ENCODE measurements around the gene PAFAH1B2.
"Not testable (repeated sequence)": the region's sequence is repeated elsewhere in the genome, so short reads cannot be mapped to it uniquely, and the experiment has no call there.

PAFAH1B2 gene

DNA sequence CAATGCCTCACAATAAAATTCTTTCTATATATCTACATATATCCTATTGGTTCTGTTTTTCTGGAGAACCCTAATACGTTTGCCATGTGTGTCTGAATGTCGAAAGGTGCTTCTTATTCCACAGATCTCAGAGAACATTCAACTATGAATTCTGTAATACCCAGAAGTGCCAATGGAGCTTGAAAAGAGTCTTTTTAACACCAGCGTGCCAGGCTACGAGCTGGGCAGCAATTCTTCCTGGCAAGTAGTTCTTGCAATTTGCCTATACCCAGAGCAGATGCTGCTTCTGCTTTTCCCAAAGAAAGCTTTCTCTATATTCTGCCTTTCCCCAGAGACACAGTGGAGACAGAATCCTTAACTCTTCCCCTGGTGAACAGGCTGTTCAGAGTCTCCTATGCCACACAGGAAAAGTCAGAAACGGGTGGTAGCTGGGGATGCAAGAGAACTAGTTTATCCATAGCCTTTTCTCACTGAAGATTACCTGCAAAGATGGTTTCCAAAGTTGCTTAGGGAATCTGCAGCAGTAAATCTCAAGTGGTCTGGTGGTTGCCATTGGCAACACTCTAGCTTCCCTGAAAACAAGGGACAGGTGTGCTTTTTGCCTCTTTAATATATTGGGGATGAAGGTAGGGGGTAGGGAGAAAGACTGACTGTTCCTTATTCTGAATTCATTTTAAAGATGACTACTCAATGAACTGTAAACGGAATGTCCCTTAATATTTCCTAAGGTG, 16.8 kb upstream of the PAFAH1B2 start:
- no peak for DNase-seq (ENCODE audit: low read depth)

DNA sequence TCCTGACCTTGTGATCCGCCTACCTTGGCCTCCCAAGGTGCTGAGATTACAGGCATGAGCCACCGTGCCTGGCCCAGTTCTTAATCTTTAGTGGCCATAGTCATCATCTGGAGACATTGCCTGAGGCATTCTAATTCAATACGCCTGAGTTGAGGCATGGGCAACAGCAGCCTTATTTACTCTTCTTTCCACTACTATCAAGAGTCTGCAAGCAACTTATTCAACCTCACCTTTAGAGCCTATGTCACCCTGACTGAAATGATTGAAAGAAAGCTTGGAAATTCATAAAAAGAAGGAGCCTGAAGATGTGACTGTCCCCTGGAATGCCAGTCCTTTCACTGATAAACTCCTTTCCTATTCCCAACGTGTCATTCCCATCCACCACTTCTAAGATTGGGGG, 15.8 kb upstream of the PAFAH1B2 start:
- DNase-seq (ENCODE audit: low read depth) = no peak

DNA sequence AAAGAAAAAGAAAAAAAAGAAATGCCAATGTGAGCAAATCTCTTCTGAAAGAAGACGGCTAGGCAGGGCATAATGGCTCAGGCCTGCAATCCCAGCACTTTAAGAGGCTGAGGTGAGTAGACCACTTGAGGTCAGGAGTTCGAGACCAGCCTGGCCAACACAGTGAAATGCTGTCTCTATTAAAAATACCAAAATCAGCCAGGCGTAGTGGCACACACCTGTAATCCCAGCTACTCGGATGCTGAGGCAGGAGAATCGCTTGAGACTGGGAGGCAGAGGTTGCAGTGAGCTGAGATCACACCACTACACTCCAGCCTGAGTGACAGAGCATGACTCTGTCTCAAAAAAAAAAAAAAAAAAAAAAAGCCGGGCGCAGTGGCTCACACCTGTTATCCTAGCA, 13.7 kb upstream of the PAFAH1B2 start:
- DNase-seq (ENCODE audit: low read depth) = not testable (repeated sequence)

DNA sequence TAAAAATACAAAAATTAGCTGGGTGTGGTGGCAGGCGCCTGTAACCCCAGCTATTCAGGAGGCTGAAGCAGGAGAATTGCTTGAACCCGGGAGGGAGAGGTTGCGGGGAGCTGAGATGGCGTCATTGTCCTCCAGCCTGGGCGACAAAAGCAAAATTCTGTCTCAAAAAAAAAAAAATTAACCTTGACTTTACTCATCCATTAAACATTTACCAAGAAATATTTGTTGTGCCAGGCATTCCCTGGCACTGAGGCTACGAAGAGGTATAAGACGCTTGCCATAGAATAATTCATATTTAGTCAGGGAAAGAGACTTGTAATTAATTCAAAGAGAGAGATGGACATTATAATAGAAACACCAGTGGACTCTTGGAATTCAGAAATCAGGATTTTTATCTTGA, 13.2 kb upstream of the PAFAH1B2 start:
- DNase-seq (ENCODE audit: low read depth) = no peak

DNA sequence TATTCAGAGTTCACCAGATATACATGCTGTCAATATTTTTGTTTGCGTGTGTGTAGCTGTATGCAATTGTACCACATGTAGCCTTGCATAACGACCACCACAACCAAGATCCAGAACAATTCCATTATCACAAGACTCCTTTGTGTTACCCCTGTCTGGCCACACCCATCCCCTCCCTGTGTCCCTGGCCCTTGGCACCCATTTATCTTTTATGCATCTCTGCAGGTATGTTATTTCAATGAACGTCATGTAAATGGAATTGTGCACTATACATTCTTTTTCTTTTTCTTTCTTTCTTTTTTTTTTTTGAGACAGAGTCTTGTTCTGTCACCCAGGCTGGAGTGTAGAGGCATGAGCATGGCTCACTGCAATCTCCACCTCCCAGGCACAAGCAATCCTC, 9.7 kb upstream of the PAFAH1B2 start:
- no peak for DNase-seq (ENCODE audit: low read depth)

DNA sequence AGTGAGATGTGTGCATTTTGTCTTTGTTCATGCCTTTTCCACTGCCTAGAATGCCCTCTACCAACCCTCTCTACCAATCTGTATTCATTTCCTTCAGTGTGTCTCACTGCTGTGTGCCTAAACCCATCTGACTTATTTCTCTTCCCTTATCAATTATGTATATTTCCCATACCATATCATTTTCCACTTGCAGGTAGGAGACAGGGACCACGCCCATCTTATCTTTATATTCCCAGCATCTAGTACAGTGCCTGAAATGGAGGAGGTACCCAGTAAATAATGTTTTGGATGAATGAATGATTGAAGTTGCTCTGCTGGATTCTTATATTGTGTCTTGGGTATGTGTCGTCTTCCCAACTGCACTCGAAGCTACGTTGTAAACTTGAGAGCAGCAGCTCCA, 9.1 kb upstream of the PAFAH1B2 start:
- not testable (repeated sequence) for DNase-seq (ENCODE audit: low read depth)

DNA sequence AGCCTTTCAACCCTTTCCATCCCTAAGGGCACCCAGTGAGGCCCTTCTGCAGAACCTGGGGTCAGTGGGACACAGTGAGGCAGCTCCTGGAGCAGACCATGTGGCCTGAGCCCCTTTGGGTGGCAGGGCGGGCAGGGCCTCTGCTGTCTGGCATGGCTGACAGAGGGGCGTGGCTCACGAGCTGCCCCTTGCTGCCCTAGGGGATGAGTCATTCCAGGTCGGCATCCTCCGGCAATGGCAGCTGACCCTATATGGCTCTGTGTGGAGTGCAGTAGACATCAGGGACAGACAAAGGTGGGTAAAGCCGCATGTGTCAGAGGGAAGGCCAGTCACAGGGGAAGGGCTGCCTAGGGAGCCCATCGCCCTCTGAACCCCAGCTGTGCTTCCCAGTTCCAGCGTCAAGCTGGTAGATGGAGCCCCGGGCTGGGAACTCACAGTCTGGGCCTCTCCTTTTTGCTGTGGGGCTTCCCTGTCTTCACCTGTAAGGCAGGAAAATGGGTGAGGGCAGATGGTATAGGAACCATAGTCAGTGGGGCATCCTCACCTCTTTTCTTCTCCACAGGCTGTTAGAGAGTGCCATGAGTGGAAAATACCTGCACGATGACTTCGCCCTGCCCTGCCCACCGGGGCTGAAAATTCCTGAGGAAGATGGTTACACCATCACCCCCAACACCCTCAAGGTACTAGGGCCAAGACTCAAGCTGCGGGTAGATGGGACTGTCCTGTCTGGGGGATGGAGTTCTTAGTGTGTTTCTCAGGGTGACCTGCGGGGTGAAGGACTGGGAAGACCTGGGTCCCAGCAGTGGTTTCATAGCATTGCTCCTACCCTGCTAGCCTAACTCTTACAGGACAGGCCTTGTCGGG, 6.6 kb upstream of the PAFAH1B2 start:
- not testable (repeated sequence) for DNase-seq (ENCODE audit: low read depth)

DNA sequence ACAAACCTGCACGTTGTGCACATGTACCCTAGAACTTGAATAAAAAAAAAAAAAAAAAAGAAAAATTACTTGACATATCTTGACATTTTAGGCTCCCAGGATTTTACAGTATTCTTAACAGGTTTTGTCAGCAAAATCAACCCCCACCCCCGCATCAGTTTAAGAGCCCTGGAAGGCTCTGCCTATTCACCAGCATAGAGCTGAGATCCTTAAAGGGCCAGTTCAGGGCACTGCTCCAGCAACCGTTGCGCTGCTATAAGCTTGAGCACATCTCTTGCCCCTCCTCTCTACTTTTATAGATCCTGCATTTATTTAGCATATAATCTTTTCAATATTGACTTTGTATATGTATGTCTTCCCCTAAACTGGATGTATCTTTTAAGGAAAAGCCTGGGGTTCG, 697 bp upstream of the PAFAH1B2 start:
- DNase-seq (ENCODE audit: low read depth) = no peak

DNA sequence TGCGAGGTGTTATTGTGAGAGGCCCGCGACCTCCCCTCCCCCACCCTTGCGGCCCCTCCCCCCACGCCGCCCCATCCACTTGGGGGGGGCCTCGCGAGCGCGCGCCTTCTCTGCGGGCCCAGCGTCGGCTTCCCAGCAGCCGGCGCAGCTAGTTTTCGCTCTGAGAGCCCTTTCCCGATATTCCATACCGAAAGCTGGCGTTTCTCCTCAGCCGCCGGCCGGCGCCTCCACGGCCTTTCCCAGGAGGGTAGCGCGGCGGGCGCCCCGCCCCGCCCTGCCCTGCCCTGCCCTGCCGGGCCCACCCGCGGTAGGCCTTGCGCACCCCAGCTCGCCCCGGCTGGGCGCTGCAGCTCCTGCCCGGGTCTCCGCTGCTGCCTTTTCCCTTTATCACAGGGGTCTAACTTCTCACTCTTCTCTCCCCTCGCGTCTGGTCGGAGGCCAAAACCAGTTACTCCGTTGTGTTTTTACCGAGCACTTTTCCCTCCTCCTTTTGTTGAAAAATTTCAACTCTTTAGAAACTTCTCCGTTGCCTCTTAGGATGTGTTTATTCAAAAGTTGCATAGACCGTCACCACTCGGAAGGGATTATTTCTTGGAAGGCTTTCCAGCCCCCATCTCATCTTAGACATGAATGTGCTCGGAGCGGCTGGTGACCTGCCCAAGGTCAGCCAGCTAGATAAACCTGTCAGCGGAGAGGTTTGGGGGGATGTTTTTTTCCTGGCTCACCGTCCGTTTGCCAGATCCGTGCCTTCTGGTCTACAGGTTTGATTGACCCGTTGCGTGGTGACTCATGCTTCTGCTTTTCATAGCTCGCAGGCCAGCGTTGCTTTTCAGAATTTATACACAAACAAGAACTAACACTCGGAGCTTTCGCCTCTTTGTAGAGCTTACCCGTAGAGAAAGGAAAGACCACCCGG, 648 bp downstream of the PAFAH1B2 start:
- peak; percentile 42 for DNase-seq (ENCODE audit: low read depth)

DNA sequence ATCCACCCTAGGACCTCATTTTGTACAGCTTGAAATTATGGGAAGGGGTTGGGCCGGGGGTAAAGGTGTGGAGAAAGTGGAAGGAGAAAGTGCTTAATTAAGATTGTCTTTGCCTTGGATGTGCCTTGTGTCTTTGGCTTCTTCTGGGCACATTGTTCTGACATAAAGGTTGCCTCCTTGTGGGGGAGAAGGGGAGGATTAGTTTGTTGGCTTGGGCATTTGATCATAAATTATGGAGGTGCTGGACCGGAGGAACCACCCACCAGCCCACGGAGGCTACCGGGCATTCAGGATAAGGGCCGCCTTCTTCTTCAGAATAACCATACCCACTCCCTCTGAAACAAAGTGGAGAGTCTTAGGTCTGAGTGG, 1.3 kb downstream of the PAFAH1B2 start:
- no peak for DNase-seq (ENCODE audit: low read depth)

DNA sequence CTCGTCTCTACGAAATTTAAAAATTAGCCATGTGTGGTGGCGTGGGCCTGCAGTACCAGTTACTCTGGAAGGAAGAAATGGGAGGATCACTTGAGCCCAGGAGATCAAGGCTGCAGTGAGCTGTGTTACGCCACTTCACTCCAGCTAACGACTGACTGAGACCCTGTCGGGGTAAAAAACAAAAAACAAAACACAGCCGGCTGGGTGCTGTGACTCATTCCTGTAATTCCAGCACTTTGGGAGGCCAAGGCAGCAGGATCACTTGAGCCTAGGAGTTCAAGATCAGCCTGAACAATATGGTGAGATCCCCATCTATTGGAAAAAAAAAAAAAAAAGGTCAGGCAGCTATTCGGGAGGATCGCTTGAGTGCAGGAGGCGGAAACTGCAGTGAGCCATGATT, 2.4 kb downstream of the PAFAH1B2 start:
- DNase-seq (ENCODE audit: low read depth) = no peak

DNA sequence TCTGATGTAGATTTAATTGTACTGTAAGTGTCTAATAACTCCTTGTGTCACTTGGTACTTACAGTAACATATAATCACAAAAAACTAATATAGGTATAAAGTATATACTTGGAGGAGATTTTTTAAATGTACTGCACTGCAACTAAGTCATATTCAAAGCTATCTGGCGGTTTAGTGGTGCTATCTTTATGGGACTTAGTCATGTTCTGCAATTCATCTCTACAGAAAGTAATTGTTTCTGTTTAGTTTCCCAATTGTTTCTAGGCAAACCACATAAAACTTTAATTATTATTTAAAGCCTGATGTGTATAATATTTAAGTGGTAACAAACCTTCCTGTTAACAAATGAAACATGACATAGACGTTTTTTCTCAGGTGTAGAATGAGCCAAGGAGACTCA, 8.0 kb downstream of the PAFAH1B2 start:
- DNase-seq (ENCODE audit: low read depth) = no peak

DNA sequence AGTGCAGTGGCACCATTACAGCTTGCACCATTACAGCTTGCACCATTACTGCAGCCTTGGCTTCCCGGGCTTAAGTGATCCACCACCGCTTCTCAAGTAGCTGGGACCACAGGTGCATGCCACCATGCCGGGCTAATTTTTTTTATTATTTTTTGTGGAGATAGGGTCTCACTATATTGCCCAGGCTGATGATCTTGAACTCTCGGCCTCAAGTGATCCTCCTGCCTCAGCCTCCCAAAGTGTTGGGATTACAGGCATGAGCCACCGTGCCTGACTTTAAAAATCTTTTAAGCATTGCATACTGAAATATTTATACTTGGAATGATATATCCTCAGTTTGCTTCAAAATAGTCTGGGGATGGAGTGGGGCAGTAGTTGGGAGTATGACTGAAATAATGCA, 10.4 kb downstream of the PAFAH1B2 start:
- no peak for DNase-seq (ENCODE audit: low read depth)

DNA sequence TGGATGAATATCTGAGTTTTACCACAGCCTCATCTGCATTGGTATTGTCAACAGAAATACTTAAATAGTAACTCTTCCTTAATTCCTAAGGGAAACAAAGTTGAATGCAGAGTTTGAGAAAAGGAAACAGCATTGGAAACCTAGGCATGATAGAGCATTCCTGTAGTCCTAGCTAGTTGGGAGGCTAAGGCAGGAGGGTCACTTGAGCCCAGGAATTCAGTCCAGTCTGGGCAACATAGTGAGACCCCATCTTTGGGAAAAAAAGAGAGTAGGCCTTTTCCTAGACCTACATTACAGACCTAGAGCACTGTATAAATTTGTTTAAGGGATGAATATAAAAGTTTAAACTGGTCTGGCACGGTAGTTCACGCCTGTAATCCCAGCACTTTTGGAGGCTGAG, 13.4 kb downstream of the PAFAH1B2 start:
- DNase-seq (ENCODE audit: low read depth) = no peak

DNA sequence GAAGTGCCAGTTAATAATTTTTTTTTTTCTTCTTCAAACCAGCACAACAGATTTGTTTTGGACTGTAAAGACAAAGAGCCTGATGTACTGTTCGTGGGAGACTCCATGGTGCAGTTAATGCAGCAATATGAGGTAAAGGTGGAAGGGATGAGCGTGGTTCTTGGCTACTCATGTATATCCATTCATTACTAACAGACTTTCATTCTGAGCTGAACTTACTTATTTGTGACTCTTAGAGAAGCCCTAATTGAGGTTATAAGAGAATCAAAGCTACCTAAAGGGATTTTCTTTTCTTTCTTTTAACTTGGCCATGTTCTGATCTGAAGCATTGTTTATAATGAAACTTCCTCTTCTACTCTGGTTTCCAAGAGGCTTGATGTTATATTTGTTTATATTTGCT, 15.8 kb downstream of the PAFAH1B2 start:
- no peak for DNase-seq (ENCODE audit: low read depth)

DNA sequence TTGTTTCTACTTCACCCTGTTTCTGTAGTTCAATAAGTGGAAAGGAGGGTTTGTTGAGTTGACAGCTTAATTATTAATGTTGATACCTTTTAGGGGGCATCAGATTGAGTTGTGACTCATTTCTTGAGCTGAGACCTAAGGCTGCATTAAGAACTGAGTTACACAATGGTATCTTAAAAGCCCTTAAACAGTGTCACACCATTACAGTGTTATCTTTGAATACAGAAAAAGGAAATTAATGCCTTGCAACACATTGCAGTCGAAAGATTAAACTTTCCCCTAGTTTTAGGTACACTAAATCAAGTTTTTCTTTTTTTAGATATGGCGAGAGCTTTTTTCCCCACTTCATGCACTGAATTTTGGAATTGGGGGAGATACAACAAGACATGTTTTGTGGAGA, 16.7 kb downstream of the PAFAH1B2 start:
- no peak for DNase-seq (ENCODE audit: low read depth)

DNA sequence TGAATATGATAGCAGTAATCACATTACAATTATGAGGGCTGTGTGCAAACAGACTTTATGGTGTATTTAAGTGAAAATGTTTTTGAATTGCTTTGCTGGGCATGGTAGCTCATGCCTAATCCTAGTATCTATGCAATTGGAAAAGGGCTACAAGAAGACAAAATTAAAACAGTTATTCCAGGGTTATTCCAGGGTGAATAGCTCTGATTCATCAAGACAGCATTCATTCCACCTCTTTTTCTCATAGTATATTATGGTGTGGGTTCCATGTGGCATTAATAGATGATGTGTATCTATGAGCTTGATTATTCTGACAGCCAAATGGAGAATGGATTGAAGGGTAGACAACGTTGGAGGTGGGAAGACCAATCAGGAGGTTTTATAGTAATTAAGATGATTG, 22.4 kb downstream of the PAFAH1B2 start:
- DNase-seq (ENCODE audit: low read depth) = no peak

DNA sequence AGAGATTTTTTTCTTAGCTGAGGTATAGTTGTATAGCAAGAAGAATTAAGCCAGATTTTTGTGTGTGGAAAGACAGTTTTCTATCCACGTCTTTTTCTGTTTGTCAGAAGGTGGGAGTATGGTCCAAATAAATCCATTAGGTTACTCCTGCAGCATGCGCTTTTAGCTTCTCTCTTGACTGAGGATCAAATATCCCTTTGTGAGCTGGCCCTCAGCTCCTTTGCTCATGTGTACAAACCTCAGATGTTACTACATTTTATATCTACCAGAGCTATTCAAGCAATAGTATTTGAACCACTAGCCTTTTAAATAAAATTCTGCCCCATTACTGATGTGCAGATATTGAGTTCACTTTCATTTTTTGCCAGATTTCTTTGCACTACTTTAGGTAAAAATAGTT, 25.6 kb downstream of the PAFAH1B2 start:
- no peak for DNase-seq (ENCODE audit: low read depth)

DNA sequence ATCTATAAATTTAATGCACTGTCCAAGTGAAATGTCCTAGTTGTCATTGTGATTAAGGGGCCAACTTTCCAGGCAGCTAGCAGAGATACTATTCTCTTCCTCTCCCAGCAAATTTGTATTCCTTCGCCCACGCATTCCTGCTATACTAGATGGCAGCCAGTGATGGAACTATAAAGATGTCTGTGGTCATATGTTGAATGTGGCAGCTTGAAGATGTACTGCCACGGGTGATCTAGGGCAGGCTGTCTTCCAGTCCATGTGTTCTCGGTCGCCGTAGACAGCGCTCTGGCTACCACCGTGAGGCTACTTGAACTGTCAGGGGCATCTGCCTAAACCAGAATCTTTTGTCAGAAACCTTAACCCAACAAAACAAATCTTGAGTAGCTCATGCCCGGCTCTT, 26.1 kb downstream of the PAFAH1B2 start:
- no peak for DNase-seq (ENCODE audit: low read depth)

DNA sequence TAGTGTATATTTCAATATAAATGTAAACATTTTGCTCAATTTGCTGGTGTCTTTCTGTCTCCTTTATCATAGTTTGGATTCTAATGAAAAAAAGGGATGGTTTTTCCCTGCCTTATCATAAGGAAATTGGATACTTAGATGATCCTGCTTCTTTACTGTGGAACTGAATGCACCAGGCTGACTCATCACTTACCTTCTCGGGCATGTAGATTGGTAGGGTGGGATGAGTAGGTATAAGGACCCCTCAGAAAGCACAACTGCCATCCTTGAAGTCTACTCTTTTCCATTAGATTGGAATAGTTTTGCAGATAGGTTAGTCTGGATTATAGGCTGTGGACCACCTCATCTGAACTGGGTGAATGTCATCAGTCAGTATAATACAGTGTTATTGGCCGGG, 26.9 kb downstream of the PAFAH1B2 start:
- no peak for DNase-seq (ENCODE audit: low read depth)

DNA sequence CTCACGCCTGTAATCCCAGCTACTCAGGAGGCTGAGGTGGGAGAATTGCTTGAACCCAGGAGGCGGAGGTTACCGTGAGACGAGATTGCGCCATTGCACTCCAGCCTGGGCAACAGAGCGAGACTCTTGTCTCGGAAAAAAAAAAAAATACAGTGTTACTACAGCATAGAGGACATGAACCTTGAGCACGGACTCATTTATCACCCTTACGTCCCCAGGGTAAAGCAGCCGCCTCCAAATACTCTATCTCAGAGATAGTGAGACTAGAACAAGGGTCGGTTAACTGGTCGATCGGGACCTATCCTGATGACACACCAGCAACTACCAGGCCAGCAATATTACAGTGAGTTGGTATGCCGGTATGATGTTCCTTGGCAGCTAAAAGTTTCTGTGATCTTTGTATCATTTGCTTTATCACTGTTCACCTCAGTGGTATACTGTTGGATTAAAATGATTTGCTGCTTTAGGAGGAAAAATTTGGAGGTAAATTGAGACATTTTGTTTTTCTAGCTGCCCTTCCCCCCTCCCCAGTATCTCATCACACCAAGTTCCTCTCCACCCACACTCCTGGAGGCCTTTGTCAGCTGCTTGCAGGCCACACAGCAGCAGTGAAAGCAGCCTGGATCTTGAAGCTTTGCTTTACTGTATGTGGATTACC, 27.4 kb downstream of the PAFAH1B2 start:
- no peak for DNase-seq (ENCODE audit: low read depth)
